Uterus (tissue), 4 donors: ENCODE measurements around the gene AUTS2. TPM values are rescaled to one million over a fixed set of nuclear protein-coding genes. Genes with fewer than 3 reads are reported as not detected.

ENCODE experiments used
- DNase-seq, 2 donors: peaks; one replicate each; pipeline ENCODE4 v3.0.0-alpha.2; 2019 to 2020
- H3K27ac ChIP-seq, 2 donors: fragments of 200-600 bp; sonication (generic); 1 replicate in 1 of 2; 2 replicates in 1 of 2; pipeline ENCODE4 v1.5.1; 2016 to 2018
- H3K27me3 ChIP-seq, 2 donors: fragments of 200-600 bp; sonication (generic); one replicate each; pipeline ENCODE4 v1.5.1; 2018 to 2019; ENCODE audit warnings: control low read depth in 1 of 2
- H3K36me3 ChIP-seq, 2 donors: fragments of 200-600 bp; sonication (generic); one replicate each; pipeline ENCODE4 v1.5.1; 2019; ENCODE audit warnings: control low read depth in 1 of 2
- H3K4me1 ChIP-seq, 2 donors: fragments of 200-600 bp; sonication (generic); one replicate each; pipeline ENCODE4 v1.5.1; 2018 to 2019; ENCODE audit warnings: control low read depth in 1 of 2
- H3K4me3 ChIP-seq, 2 donors: fragments of 200-600 bp; sonication (generic); 1 replicate in 1 of 2; 2 replicates in 1 of 2; pipeline ENCODE4 v1.5.1; 2018 to 2019; ENCODE audit warnings: mild to moderate bottlenecking in 1 of 2
- H3K9me3 ChIP-seq, 2 donors: fragments of 200-600 bp; sonication (generic); one replicate each; pipeline ENCODE4 v1.5.1; 2019; ENCODE audit warnings: control low read depth in 1 of 2
- POLR2A ChIP-seq, 2 donors: fragments of 450-650 bp; IDR thresholded peaks; one replicate each; pipeline ENCODE4 v1.6.1; 2016; ENCODE audit warnings: antibody characterized with exemption in 2 of 2, mild to moderate bottlenecking in 1 of 2, moderate library complexity in 1 of 2
- intact Hi-C: fragments of 100-400 bp; cut with DNase I; formaldehyde crosslinking; loops from one replicate; pipeline ENCODE4 v1.15.1; 2023; ENCODE audit warnings: low total_unique reads
- total RNA-seq, 4 donors: library from RNA; depleted of rRNA in 3 of 4; stranded (reverse); fragments of >200 nt in 3 of 4; gene quantifications; one replicate each; pipeline versions ENCODE4 v1.1.0 to v1.2.4, GENCODE V29; 2014 to 2023
- TF ChIP-seq, protein P1 (sequence below), 4 experiments: fragments of 200-600 bp in 2 of 4; fragments of 450-650 bp in 2 of 4; sonication (generic) in 2 of 4; IDR thresholded peaks; one replicate each; pipeline ENCODE4 v1.5.1; 2016 to 2019; ENCODE audit warnings: antibody characterized with exemption in 4 of 4, mild to moderate bottlenecking in 2 of 4, moderate library complexity in 1 of 4
- donor health status: DM: yes; HTN: yes; CAD: no.

The AUTS2 gene
- total RNA-seq, 4 donors from 2014 or later, result 10.5 to 58.2 (median 30.0) TPM

DNA sequence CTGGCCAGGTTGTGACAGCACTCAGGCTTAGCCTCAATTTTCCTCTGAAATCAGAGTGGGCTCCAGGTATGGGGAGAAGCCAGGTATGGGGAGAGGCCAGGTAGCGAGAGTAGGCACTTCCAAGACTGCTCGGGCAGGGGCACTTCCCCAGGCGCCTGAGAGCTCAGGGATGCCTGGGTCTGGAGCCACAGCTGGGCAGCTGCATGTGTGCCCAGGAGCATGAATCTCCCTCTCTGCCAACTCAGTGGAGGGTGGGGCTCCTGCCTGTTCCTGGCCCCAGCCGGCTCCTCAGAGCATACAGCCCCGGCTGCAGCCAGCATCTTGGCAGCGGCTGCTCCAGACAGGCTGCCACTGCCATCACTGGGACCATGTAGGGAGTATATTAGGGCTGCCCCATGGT is 313.9 kb downstream of the AUTS2 start:
- intact Hi-C loops, result no loop called here
- Histone ChIP-seq H3K27ac (no peak overlapping the region), H3K27me3 (no peaks in the 10 kb centered on the region), H3K4me1 (no peaks in the 10 kb centered on the region), H3K9me3 (no peaks in the 10 kb centered on the region), H3K36me3 (no peaks in the 10 kb centered on the region), H3K4me3 (no peak overlapping the region)
- DNase-seq, result no peak
- no peak for TF ChIP-seq POLR2A (IDR thresholded peaks at IDR 0.05)
- TF ChIP-seq, protein P1, sequence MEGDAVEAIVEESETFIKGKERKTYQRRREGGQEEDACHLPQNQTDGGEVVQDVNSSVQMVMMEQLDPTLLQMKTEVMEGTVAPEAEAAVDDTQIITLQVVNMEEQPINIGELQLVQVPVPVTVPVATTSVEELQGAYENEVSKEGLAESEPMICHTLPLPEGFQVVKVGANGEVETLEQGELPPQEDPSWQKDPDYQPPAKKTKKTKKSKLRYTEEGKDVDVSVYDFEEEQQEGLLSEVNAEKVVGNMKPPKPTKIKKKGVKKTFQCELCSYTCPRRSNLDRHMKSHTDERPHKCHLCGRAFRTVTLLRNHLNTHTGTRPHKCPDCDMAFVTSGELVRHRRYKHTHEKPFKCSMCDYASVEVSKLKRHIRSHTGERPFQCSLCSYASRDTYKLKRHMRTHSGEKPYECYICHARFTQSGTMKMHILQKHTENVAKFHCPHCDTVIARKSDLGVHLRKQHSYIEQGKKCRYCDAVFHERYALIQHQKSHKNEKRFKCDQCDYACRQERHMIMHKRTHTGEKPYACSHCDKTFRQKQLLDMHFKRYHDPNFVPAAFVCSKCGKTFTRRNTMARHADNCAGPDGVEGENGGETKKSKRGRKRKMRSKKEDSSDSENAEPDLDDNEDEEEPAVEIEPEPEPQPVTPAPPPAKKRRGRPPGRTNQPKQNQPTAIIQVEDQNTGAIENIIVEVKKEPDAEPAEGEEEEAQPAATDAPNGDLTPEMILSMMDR (IDR thresholded peaks at IDR 0.05), result no peak

GRCh38 chr7:69912846-69913245 is 314.6 kb downstream of the AUTS2 start:
- Histone ChIP-seq H3K9me3 (no peaks in the 10 kb centered on the region), H3K27me3 (no peaks in the 10 kb centered on the region), H3K4me3 (no peak overlapping the region), H3K36me3 (no peaks in the 10 kb centered on the region), H3K4me1 (no peaks in the 10 kb centered on the region), H3K27ac (no peak overlapping the region)
- no peak for DNase-seq
- intact Hi-C loops, result no loop called here
- TF ChIP-seq, protein P1 (IDR thresholded peaks at IDR 0.05), result no peak
- no peak for TF ChIP-seq POLR2A (IDR thresholded peaks at IDR 0.05)

DNA sequence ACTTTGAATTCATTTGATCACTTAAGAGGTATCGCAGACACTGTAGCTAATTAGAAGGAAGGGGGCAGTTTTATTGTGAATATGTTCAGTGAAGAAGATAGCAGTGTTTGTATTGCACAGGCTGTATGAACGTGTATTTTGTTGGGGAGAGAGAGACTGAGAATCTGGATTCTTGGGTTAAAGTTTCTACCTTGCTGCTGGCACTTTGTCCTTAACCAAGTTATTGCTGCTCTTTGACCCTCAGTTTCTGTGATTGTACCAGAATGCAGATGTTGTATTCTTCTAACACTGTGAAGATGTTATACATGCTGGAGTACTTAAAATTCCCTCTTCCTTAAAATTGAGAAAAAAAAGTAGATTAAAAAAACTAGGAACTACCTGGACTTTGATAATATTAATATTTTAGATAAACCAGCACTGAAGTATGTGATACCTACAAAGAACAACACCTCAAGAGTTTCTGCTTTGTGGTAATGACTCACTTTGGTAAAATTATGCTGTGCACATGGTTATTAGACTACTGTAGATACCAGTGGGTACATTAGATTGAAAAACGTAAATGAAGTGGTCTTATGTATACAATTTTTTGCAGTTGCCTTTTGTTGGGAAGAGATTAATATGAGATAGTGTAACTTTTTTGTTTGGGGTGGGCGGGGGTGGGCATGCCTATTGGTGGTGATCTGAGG is 321.3 kb downstream of the AUTS2 start:
- intact Hi-C loops, result no loop called here

DNA sequence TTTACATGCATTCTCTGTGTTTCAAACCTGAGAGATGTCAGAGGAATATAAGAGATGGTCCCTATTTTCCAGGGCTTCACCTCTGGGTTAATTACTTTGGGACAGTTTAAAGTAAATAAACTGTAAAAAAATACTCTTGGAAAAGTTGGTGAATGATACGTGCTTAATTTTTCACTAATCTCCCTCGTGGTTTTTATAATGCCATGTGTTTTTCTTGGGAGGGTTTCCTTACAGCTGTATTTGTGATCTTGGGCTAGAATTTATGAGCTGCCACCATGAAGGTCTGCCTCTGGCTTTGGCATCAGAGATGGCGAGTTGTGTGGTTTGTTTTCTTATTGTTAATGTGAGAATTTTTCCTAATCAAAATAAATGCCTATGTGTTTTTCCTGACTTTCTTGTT is 322.5 kb downstream of the AUTS2 start:
- no peaks in the 10 kb centered on the region for H3K9me3 ChIP-seq
- intact Hi-C loops, result no loop called here
- no peaks in the 10 kb centered on the region for H3K4me1 ChIP-seq
- DNase-seq, result no peak
- H3K4me3 ChIP-seq, result no peak overlapping the region
- no peaks in the 10 kb centered on the region for H3K27me3 ChIP-seq
- no peak overlapping the region for H3K27ac ChIP-seq
- TF ChIP-seq, protein P1 (IDR thresholded peaks at IDR 0.05), result no peak
- TF ChIP-seq POLR2A (IDR thresholded peaks at IDR 0.05), result no peak
- no peaks in the 10 kb centered on the region for H3K36me3 ChIP-seq

More for the DNA sequence above, 321.3 kb downstream of the AUTS2 start:
- H3K36me3 ChIP-seq, result no peaks in the 10 kb centered on the region
- no peak overlapping the region for H3K27ac ChIP-seq
- no peak for DNase-seq
- H3K9me3 ChIP-seq, result no peaks in the 10 kb centered on the region
- H3K27me3 ChIP-seq, result no peaks in the 10 kb centered on the region
- no peak for TF ChIP-seq POLR2A (IDR thresholded peaks at IDR 0.05)
- TF ChIP-seq, protein P1 (IDR thresholded peaks at IDR 0.05), result no peak
- H3K4me1 ChIP-seq, result no peaks in the 10 kb centered on the region
- H3K4me3 ChIP-seq, result no peak overlapping the region

DNA sequence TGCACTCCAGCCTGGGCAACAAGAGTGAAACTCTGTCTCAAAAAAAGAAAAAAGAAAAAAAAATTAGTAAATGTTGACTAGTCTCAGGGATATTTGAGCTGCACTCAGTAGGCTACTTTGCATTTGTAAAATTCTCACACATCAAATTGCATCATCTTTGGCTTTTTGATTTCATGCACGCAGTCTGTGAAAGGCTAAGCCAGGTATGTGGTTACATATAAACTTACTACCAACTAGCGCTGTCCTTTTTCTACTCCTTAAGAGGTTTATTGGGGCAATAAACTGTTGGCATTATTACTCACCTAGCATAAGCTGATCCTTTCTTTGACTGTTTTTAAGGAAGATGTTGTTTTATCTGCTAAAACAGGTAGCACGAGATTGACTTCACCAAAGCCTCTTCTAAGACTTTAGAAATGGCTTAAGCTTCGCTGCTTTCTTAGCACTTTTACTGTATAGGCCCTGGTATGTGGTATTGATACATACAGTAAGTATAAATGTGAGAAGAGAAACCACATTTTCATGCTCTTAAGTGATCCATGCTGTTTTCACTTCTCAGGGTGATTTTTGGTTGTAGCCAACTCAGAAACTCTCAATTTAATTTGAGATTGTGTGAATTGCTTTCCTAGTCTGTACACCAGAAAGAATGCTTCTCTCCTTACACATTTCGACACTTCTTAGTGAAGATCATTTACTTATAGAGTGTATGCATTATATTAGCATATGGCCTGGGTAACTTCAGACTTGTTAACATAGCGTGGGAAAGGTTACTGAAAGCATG is 323.9 kb downstream of the AUTS2 start:
- Histone ChIP-seq H3K27ac (no peak overlapping the region), H3K4me1 (no peaks in the 10 kb centered on the region), H3K9me3 (no peaks in the 10 kb centered on the region), H3K36me3 (no peaks in the 10 kb centered on the region), H3K27me3 (no peaks in the 10 kb centered on the region), H3K4me3 (no peak overlapping the region)
- no peak for DNase-seq
- TF ChIP-seq POLR2A (IDR thresholded peaks at IDR 0.05), result no peak
- TF ChIP-seq, protein P1 (IDR thresholded peaks at IDR 0.05), result no peak
- intact Hi-C loops, result no loop called here
